T-helper 17 cell (primary cell): ENCODE results near the gene MRPS10. TPM values are rescaled to one million over a fixed set of nuclear protein-coding genes. Genes with fewer than 3 reads are reported as not detected.
"Not testable (repeated sequence)": the region's sequence is repeated elsewhere in the genome, so short reads cannot be mapped to it uniquely, and the experiment has no call there.

Experiments
- ATAC-seq: fragments of 150-1000 bp; cut with Tn5 transposase; 2 replicates; pipeline ENCODE4 v1.10.0; 2021; ENCODE audit warnings: mild to moderate bottlenecking, moderate library complexity
- DNase-seq, 3 donors: peaks; one replicate each; pipeline versions ENCODE4 v3.0.0 to v3.0.0-alpha.2; 2020 to 2021
- H3K9me3 ChIP-seq: one replicate; pipeline ENCODE4 v1.7.0; 2013; ENCODE audit warnings: low read length, mild to moderate bottlenecking; ENCODE audit not compliant: control insufficient read depth, poor library complexity, severe bottlenecking
- H3K27ac Mint-ChIP-seq: one replicate; pipeline ENCODE4 v1.8.0; 2022; ENCODE audit warnings: mild to moderate bottlenecking, moderate library complexity, mixed read lengths
- H3K27me3 Mint-ChIP-seq: one replicate; pipeline ENCODE4 v1.8.0; 2022; ENCODE audit warnings: mixed read lengths
- H3K36me3 Mint-ChIP-seq: one replicate; pipeline ENCODE4 v1.8.0; 2022; ENCODE audit warnings: low read depth, mixed read lengths
- H3K4me1 Mint-ChIP-seq: one replicate; pipeline ENCODE4 v1.8.0; 2022; ENCODE audit warnings: mild to moderate bottlenecking, mixed read lengths
- H3K4me3 Mint-ChIP-seq: one replicate; pipeline ENCODE4 v1.8.0; 2022; ENCODE audit warnings: mild to moderate bottlenecking, moderate library complexity, mixed read lengths
- total RNA-seq, 4 donors: library from RNA in 2 of 4; stranded (reverse) in 2 of 4; gene quantifications; one replicate each; pipeline ENCODE4 v1.2.3 and lab custom pipeline; 2022 to 2026

Gene MRPS10
- total RNA-seq, 2 donors from 2014 or later: 15.4 to 20.1 TPM

- H3K4me1 Mint-ChIP-seq: peaks cover 3% of the 10 kb centered on the region
- H3K27me3 Mint-ChIP-seq: peaks cover 18% of the 10 kb centered on the region
- DNase-seq: no peak
- H3K4me3 Mint-ChIP-seq: no peak overlapping the region
- H3K36me3 Mint-ChIP-seq: no peaks in the 10 kb centered on the region
- no peak overlapping the region for H3K27ac Mint-ChIP-seq
- no peaks in the 10 kb centered on the region for H3K9me3 ChIP-seq
- ATAC-seq: no peak
These were observed 41.8 kb downstream of the MRPS10 start for GRCh38 chr6:42175860-42176259.

- Mint-ChIP-seq H3K36me3 (no peaks in the 10 kb centered on the region), H3K27me3 (peaks cover 11% of the 10 kb centered on the region), H3K27ac (no peak within 1 kb of the TSS), H3K4me3 (no peak within 1 kb of the TSS), H3K4me1 (no peaks in the 10 kb centered on the region)
- ATAC-seq (no peak), DNase-seq (no peak)
- H3K9me3 ChIP-seq: no peaks in the 10 kb centered on the region
These were observed 44.6 kb downstream of the MRPS10 start, which contains the start of gene GUCA1A for GRCh38 chr6:42173101-42173500. Gene GUCA1A, plus strand, starts transcription at chr6:42173364. Its CDS starts 250 bp downstream, at chr6:42173614.

DNA sequence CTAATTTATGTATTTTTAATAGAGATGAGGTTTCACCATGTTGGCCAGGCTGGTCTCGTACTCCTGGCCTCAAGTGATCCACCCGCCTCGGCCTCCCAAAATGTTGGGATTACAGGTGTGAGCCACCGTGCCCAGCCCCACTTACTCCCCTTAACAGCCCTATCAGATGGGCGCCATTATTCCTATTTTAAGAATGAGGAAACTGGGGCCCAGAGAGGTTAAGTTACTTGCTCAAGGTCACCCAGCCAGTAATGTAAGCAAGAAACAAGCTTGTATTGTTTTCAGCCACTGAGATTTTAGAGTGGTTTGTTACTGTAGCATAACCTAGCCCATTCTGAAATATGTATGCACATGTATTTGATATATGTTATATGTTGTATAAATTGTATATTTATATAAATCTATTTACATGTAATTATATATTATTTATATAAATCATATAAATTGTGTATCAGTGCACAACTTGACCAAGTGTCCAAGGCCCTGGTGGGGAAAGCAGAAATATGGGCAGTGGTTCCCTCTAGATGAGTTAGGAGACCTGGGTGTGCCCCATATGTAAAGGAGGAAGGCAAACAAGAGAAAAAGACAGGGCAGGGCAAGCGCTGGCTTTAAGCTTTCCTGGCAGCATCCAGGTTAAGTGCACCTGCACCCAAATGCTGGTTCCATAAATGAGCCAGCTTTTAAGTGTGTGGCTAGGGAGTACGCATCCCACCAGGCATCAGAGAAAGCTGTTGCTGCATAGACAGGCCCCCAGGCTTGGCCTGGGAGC is 45.7 kb downstream of the MRPS10 start:
- no peaks in the 10 kb centered on the region for H3K4me1 Mint-ChIP-seq
- H3K36me3 Mint-ChIP-seq: no peaks in the 10 kb centered on the region
- H3K27ac Mint-ChIP-seq: no peak overlapping the region
- H3K4me3 Mint-ChIP-seq: no peak overlapping the region
- DNase-seq: no peak
- no peak for ATAC-seq
- peaks cover 13% of the 10 kb centered on the region for H3K27me3 Mint-ChIP-seq
- no peaks in the 10 kb centered on the region for H3K9me3 ChIP-seq

DNA sequence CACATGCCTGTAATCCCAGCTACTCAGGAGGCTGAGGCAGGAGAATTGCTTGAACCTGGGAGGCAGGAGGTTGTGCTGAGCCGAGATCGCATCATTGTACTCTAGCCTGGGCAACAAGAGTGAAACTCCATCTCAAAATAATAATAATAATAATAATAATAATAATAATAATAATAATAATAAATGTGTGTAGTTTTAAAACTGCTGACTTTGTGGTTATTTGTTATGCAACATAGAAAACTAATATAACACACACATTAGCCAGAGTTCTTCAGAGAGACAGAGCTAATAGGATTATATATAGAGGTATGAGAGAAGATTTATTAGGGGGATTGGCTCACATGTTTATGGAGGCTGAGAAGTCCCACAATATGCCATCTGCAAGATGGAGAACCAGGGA is 47.9 kb downstream of the MRPS10 start:
- not testable (repeated sequence) for H3K9me3 ChIP-seq, H3K4me3 Mint-ChIP-seq, H3K36me3 Mint-ChIP-seq, H3K4me1 Mint-ChIP-seq, DNase-seq, ATAC-seq, H3K27ac Mint-ChIP-seq
- peaks cover 13% of the 10 kb centered on the region for H3K27me3 Mint-ChIP-seq

DNA sequence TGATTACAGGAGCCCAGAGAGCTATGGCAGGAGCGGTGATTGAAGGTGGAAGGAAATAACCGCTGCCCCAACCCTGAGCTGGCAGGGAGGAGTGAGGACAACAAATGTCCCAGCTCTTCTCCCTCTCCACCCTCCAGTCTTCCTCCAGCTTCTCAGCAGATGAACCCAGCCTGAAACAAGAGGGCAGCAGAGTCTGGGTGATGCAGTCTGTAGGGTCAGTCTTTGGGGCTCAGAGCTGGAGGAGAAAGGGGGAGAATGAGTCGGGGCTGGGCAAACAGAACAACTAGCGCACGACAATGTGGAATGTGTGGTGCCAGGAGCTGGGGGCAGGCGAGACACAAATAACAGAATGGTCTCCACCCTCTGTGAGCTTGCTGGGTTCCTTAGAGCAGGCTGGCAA is 49.0 kb downstream of the MRPS10 start:
- Mint-ChIP-seq H3K27me3 (peaks cover 12% of the 10 kb centered on the region), H3K4me1 (peaks cover 7% of the 10 kb centered on the region), H3K4me3 (no peak overlapping the region), H3K36me3 (no peaks in the 10 kb centered on the region), H3K27ac (no peak overlapping the region)
- H3K9me3 ChIP-seq: no peaks in the 10 kb centered on the region
- no peak for DNase-seq
- ATAC-seq: no peak

GRCh38 chr6:42166444-42167141 is 51.1 kb downstream of the MRPS10 start:
- DNase-seq (peak; percentile 54 to 77 (median 61)), ATAC-seq (peak; percentile 92)
- Mint-ChIP-seq H3K4me1 (peaks cover 7% of the 10 kb centered on the region), H3K27me3 (peaks cover 11% of the 10 kb centered on the region), H3K27ac (no peak overlapping the region), H3K36me3 (no peaks in the 10 kb centered on the region), H3K4me3 (peak overlapping the region; percentile 31)
- no peaks in the 10 kb centered on the region for H3K9me3 ChIP-seq

- peaks cover 26% of the 10 kb centered on the region for H3K27me3 Mint-ChIP-seq
- no peak overlapping the region for H3K27ac Mint-ChIP-seq
- DNase-seq: no peak
- peaks cover 8% of the 10 kb centered on the region for H3K4me1 Mint-ChIP-seq
- H3K9me3 ChIP-seq: no peaks in the 10 kb centered on the region
- no peaks in the 10 kb centered on the region for H3K36me3 Mint-ChIP-seq
- no peak for ATAC-seq
- H3K4me3 Mint-ChIP-seq: no peak overlapping the region
These were observed 52.6 kb downstream of the MRPS10 start for GRCh38 chr6:42165016-42165415.

DNA sequence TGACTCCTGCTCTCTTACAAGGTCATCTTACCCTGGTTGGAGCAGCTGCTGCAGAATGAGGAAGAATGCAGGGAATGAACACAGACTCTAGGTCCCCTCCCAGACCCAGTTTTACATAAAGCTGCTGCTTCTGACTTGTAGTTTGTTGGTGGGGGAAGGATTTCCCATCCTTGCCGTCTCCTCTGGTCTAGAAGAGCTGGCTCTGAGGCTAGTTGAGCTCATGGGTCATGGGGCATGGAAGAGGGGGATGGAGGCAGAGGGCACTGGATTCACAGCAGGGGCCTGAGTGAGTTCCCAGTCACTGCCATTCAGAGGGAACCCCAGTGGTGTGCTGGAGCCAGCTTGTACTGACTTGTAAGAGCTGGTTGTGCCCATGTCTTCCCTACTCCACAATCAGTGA is 53.7 kb downstream of the MRPS10 start:
- peaks cover 8% of the 10 kb centered on the region for H3K4me1 Mint-ChIP-seq
- DNase-seq: no peak
- H3K36me3 Mint-ChIP-seq: no peaks in the 10 kb centered on the region

DNA sequence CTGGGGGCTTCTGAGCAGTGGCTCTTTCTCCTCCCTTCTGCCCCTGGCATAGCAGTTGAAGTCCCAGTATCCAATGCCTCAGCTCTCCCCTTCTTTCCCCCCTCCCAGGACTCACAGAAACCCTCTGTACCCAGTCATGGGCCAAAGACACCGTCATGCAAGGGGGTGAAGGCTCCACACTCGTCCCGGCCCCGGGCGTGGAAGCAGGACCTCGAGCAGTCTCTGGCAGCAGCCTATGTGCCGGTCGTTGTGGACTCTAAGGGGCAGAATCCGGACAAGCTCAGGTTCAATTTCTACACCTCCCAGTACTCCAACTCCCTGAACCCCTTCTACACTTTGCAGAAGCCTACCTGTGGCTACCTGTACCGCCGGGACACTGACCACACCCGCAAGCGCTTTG is 54.8 kb downstream of the MRPS10 start:
- DNase-seq: no peak
- H3K27me3 Mint-ChIP-seq: peaks cover 18% of the 10 kb centered on the region
- no peaks in the 10 kb centered on the region for H3K36me3 Mint-ChIP-seq
- H3K27ac Mint-ChIP-seq: no peak overlapping the region
- H3K4me1 Mint-ChIP-seq: peaks cover 8% of the 10 kb centered on the region
- H3K9me3 ChIP-seq: no peaks in the 10 kb centered on the region
- no peak for ATAC-seq
- no peak overlapping the region for H3K4me3 Mint-ChIP-seq

More for the DNA sequence above, 53.7 kb downstream of the MRPS10 start:
- Mint-ChIP-seq H3K27ac (no peak overlapping the region), H3K27me3 (peaks cover 26% of the 10 kb centered on the region), H3K4me3 (no peak overlapping the region)
- no peaks in the 10 kb centered on the region for H3K9me3 ChIP-seq
- ATAC-seq: no peak

DNA sequence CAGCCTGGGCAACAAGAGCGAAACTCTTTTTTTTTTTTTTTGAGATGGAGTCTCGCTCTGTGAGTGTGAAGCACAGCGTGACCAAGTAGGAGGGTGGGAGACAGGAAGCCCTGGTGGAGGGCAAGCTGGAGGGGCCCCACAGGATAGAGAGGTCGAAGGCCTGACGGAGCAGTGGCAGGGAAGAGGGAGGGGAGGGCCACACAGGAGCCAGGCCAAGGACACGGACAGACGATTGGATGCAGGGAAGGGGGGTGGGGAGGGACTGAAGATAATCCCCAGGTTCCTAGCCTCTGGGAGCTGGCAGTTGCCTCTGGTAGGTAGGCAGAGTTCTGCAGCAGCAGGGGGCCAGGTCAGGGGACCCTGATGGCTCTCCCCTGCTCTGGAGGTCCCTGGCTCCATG is 55.3 kb downstream of the MRPS10 start:
- Mint-ChIP-seq H3K27me3 (peaks cover 18% of the 10 kb centered on the region), H3K4me1 (peaks cover 8% of the 10 kb centered on the region), H3K36me3 (no peaks in the 10 kb centered on the region), H3K4me3 (no peak overlapping the region), H3K27ac (no peak overlapping the region)
- DNase-seq (no peak), ATAC-seq (no peak)
- H3K9me3 ChIP-seq: no peaks in the 10 kb centered on the region

DNA sequence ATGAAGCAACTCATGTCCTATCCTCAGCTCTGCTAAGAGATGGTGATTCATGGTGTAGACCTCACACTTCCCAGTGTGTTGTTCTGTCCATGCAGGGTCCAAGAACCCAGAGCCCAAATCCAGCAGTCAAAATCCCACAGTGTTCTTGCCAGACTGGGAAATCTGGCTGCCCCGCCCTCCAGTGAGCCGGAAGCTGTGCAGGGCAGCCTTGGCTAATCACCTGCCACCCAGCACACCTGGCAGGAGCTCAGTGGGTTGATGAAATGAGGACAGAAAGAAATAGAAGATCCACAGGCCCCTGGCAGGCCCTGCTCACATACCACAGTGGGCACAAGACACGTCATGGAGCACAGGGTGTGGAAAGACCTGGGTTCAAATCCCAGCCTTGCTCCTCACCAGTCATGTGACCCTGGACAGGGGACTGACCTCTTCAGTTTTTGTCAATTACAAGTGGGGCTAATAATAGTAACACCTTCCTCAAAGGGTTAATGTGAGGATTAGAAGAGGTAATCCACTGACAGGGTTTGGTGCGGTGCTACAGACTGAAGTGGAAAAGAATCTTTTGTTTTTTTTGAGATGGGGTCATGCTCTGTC is 58.1 kb downstream of the MRPS10 start:
- Mint-ChIP-seq H3K27me3 (peaks cover 18% of the 10 kb centered on the region), H3K36me3 (no peaks in the 10 kb centered on the region), H3K4me3 (no peak overlapping the region), H3K4me1 (peaks cover 2% of the 10 kb centered on the region), H3K27ac (no peak overlapping the region)
- DNase-seq: no peak
- no peak for ATAC-seq
- no peaks in the 10 kb centered on the region for H3K9me3 ChIP-seq

GRCh38 chr6:42158631-42159030 is 59.0 kb downstream of the MRPS10 start:
- Mint-ChIP-seq H3K27ac (no peak overlapping the region), H3K36me3 (no peaks in the 10 kb centered on the region), H3K4me3 (no peak overlapping the region), H3K4me1 (peaks cover 2% of the 10 kb centered on the region), H3K27me3 (peaks cover 18% of the 10 kb centered on the region)
- DNase-seq (no peak), ATAC-seq (no peak)
- no peaks in the 10 kb centered on the region for H3K9me3 ChIP-seq

DNA sequence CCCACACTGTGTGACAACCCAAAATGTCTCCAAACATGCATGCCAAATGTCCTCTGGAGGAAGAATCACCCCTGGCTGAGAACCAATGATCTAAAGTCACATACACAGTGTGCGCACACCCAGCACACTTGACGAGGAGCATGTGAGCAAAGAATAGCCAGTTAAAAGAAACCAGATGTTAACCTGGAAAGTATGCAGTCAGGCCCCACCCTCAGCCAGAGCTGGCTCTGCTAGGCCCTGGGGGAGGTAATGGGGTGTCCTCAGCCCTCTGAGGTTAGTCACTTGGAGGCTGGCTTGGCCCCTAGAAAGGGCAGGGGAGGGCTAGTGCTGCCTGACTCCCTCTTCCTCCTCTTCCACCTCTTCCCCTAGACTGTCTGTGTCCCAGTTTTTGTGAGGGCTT is 59.6 kb downstream of the MRPS10 start:
- Mint-ChIP-seq H3K27ac (no peak overlapping the region), H3K36me3 (no peaks in the 10 kb centered on the region), H3K4me3 (no peak overlapping the region), H3K4me1 (peaks cover 2% of the 10 kb centered on the region), H3K27me3 (peaks cover 18% of the 10 kb centered on the region)
- DNase-seq (no peak), ATAC-seq (no peak)
- H3K9me3 ChIP-seq: no peaks in the 10 kb centered on the region
